Panc1 (cell line): ENCODE data around the gene PLA2G2D.

Experiments
- POLR2AphosphoS5 ChIP-seq: IDR thresholded peaks from 2 replicates; pipeline ENCODE4 v1.6.1; 2012; ENCODE audit warnings: mild to moderate bottlenecking, low read depth, low read length, moderate library complexity
- TF ChIP-seq, protein P1 (sequence below): fragments of 450-650 bp; IDR thresholded peaks from 2 replicates; pipeline ENCODE4 v1.5.1; 2017; ENCODE audit warnings: mild to moderate bottlenecking

DNA sequence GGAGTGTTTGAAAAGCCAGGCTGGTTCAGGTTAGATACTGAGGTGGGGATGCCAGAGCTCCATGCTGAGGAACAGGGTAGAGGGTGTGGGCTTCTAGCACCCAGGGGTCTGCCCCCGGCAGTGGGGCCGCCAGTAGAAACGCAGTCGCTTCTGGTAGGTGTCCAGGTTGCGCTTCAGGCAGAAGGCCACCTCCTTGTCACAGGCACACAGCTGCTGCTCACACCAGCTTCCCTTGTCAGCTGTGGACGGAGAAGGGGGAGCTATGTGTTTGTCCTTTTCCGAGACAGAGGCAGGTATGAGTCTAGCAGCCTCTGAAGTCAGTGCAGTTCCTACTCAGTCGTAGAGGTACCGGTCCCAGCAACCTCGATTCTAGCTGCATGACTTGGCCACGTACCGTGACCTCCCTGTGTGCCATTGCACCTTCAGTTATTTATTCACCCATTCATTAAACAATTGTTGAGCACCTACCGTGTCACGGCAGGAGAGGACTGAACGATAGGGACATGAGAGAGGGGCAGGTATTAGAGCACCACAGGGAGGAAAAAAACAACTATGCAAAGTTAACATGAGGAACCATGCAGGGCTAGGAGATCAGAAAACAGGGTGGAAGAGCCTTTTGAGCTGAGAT, 5.2 kb downstream of the PLA2G2D start:
- TF ChIP-seq, protein P1, sequence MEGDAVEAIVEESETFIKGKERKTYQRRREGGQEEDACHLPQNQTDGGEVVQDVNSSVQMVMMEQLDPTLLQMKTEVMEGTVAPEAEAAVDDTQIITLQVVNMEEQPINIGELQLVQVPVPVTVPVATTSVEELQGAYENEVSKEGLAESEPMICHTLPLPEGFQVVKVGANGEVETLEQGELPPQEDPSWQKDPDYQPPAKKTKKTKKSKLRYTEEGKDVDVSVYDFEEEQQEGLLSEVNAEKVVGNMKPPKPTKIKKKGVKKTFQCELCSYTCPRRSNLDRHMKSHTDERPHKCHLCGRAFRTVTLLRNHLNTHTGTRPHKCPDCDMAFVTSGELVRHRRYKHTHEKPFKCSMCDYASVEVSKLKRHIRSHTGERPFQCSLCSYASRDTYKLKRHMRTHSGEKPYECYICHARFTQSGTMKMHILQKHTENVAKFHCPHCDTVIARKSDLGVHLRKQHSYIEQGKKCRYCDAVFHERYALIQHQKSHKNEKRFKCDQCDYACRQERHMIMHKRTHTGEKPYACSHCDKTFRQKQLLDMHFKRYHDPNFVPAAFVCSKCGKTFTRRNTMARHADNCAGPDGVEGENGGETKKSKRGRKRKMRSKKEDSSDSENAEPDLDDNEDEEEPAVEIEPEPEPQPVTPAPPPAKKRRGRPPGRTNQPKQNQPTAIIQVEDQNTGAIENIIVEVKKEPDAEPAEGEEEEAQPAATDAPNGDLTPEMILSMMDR: no peak
- TF ChIP-seq POLR2AphosphoS5: no peak
